Measurements from ENCODE around the gene KATNB1. TPM values are rescaled to one million over a fixed set of nuclear protein-coding genes. Genes with fewer than 3 reads are reported as not detected.
"Not testable (repeated sequence)": the region's sequence is repeated elsewhere in the genome, so short reads cannot be mapped to it uniquely, and the experiment has no call there.

KATNB1 gene
- total RNA-seq, 1 donor from 2014 or later, result 23.4 TPM

- DNase-seq (ENCODE audit: low spot score), result no peak
Observed at GRCh38 chr16:57771141-57771785, 35.7 kb downstream of the KATNB1 start.

GRCh38 chr16:57773019-57773418, 37.4 kb downstream of the KATNB1 start:
- DNase-seq (ENCODE audit: low spot score), result no peak

DNA sequence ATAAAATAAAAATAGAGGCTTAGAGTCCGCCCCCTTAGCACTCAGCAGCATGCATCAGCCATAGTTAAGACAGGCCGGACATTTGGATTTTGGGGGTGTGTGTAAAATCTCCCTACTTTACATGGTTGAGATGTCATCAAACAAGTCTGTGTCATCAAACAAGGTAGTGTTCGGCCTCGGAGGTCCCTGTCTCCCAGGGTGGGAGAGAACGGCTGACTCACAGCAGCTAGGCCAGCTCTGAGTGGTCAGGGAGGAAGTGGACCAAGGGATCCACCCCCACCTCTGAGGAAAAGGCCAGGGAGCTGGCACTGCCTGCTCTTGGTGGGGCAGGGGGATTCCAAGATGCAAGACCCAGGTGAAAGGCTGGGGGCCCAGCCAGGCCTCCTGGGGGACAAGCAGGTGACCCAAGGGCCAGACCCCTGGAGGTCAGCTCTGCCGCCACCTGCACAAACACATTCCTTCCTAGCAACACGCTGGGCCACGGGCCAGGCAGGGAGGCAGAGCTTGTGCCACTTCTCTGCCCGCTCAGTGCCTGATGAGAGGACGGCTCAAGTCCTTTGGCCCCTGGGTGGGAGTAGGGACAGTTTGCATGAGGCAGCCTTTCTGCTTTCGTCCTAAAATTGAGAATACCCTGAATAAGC, 38.2 kb downstream of the KATNB1 start:
- no peak for DNase-seq (ENCODE audit: low spot score)

DNA sequence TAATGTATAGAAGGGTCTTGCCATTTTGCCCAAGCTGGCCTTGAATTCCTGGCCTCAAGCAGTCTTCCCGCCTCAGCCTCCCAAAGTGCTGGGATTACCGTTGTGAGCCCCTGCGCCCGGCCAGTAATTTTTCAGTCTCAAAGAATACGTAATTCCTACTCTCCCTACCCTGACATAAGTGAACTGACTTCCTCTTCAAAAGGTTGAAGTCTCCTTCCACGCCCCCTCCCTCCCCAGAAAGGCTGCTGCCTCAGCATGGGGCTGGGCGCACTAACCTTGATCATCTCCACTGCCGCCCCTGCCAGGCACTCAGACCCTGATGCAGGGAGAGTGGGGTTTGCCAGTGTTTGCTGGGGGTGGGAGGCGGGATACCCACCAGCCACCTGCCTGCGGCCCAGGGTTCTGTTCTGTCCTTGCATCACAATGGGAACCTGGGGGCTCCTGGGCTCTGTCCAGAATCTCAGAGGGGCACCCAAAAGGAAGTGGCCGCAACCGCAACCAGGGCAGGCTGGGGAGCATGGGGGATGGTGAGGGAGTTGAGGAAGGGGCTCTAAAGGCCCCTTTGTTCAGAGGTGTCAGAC, 39.2 kb downstream of the KATNB1 start:
- no peak for DNase-seq (ENCODE audit: low spot score)

GRCh38 chr16:57775661-57776469, 40.3 kb downstream of the KATNB1 start:
- DNase-seq (ENCODE audit: low spot score), result no peak

DNA sequence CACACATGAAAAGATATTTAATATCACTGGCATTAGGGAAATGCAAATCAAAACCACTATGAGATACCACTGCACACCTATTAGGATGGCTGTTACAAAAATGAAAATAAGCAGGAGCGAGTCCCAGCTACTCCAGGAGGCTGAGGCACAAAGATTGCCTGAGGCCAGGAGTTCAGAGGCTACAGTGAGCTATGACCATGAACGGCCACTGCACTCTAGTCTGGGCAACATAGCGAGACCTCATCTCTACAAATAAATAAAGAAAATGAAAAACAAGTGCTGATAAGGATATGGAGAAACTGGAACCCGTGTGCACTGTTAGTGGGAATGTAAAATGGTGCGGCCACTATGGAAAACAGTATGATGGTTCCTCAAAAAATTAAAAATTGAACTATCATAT, 43.1 kb downstream of the KATNB1 start:
- no peak for DNase-seq (ENCODE audit: low spot score)

GRCh38 chr16:57779836-57780235, 44.3 kb downstream of the KATNB1 start:
- DNase-seq (ENCODE audit: low spot score), result not testable (repeated sequence)

DNA sequence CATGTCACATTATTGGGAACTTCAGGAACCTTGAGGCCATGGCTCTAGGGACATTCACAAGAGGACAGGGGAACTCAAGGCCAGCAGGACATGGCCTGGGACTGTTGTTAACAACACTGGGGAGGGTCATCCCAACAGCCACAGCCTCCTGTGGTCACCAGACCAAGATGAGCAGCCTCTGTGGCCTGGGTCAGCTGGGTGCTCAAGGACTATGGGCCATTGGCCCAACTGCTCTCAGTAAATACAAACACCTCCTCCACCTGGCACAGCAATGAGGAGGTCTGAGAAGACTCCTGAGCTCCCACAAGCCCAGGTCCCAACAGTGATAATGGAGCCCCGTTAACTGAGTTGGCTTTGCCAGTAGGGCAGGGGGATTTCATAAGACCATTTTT, 45.8 kb downstream of the KATNB1 start:
- DNase-seq (ENCODE audit: low spot score), result no peak

DNA sequence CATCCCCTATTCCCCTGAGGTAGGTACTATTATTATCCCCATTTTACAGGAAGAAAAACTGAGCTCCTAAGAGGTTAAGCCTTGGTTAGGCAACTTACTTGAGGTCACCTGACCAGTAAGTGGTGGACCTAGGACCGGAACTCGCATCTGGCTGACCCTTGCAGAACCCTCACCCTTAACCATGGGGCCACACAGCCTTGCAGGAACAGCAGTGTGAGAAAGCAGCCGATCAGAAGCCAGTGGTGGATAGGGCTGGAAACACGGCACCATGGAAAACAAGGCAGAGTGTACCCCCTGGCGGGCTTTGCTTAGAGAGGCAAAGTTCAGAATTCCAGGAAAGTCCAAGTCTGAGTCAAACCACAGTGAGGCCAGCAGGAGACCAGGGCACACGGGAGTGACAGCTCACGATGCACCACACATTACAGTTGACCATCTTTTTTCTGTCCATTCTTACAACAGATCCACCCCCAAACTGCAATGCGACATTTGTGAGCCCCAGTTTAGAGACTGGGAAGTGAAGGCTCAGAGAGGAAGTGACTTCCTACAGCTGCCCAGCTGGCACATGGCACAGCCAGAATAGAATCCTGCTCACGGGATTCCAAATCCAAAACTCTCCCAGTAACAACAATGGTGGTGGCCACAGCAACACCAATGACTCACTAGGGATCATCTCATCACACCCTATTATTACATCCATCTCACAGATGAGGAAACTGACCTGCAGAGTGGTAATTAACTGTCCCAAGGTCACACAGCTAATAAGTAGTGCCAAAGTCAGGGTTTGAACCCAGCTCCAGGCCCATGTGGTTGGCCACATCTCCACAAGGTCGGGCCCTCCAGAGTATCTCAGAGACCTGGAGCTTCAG, 46.4 kb downstream of the KATNB1 start:
- DNase-seq (ENCODE audit: low spot score), result no peak

DNA sequence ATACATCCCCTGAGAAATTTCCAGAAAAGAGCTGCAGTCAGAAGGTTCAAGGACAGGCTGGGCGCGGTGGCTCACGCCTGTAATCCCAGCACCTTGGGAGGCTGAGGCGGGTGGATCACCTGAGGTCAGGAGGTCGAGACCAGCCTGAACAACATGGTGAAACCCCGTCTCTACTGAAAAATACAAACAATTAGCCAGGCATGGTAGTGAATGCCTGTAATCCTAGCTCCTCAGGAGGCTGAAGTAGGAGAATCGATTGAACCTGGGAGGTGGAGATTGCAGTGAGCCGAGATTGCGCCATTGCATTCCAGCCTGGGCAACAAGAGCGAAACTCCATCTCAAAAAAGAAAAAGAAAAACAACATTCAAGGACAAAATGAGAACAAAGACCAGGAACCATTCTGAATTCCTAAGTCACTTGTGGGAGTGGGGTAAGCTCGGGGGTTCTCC, 47.1 kb downstream of the KATNB1 start:
- not testable (repeated sequence) for DNase-seq (ENCODE audit: low spot score)

DNA sequence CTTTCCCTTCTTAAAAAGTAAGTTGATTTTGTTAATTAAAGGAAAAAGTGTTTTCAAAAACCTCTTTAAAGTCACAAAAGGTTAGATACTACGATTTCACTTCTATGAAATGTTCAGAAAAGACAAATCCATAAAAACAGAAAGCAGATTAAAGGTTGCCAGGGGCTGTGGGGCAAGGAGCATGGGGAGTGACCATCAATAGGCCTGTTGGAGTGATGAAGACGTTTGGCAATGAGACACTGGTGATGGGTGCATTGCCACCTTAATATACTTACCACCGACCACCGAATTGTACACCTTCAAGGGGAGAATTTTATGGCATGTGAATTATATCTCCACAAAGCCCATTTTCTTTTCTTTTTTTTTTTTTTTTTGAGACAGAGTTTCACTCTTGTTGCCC, 47.5 kb downstream of the KATNB1 start:
- no peak for DNase-seq (ENCODE audit: low spot score)

DNA sequence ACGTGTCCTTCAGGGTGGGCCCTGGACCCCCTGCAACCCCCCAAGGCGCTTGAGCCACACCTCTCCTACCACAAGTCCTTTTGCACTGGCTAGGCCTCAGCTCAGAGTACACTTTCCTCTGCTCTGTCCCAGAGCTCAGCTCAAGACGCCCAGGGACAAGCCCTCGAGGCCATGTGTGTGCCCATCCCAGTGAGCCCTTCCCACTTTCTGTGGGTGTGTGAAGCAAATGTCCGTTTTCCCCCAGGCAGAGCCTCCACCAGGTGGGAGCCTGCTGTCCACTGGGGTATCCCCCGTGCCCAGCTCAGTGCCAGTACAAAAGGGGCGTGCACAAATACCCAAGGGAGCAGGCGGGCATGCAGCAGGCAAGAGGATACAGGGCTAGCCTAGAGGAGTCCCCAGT, 48.3 kb downstream of the KATNB1 start:
- DNase-seq (ENCODE audit: low spot score), result no peak

DNA sequence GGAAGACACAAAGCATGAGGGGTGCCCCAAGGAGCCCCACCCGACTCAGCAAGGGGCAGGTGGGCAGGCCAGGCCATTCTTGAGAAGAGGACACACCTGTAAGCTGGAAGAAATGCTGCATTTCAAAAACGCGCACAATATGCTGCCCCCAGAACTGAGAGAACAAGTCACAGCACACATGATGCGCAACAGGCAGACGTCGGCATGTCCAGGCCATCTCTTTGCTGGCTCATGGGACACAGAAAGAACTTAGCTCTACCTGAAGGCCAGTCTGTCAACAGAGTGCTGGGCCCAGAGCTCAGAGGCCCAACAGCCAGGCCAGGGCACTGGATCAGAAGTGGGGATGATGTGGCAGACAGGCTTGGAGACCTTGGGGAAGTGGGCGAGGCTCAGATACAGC, 48.8 kb downstream of the KATNB1 start:
- no peak for DNase-seq (ENCODE audit: low spot score)

- no peak for DNase-seq (ENCODE audit: low spot score)
Observed at GRCh38 chr16:57785385-57785784, 49.8 kb downstream of the KATNB1 start.

DNA sequence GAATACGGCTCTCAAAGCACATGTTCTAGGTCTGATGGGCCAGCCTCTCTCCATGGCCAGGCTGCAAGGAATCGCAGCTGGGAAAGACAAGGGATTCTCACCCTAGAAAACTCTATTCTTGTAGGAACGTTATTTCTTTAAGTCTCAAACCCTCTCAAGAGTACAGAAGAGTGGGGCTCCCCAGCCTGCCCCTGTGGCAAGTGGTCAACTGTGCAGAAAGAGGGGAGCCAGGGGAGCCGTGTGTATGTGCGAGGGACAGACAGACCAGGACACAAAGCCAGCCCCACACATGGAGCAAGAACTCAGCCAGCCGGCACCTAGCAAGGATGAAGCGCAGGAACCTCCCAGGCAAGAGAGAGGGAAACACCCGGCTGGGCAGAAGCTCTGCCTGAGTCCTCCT, 50.4 kb downstream of the KATNB1 start:
- no peak for DNase-seq (ENCODE audit: low spot score)

GRCh38 chr16:57786632-57787518, 51.3 kb downstream of the KATNB1 start:
- DNase-seq (ENCODE audit: low spot score), result peak; percentile 64

DNA sequence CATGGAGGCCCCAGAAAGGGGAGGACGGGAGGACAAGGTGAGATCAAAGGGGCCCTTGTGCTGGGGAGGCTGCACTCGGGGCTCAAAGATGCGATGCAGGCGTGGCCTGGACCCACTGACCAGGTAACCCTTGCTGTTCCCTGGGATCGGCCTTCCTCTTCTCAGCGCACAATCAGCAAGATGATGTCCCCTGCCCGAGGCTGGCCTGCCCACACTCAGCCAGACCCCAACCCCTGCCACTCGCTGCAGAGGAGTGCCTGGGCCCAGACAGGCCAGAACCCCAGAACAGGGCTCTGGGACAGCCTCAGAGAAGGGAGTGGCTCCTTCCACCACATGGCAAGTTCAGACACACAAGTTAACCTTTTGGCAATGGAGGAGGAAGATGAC, 51.9 kb downstream of the KATNB1 start:
- no peak for DNase-seq (ENCODE audit: low spot score)

DNA sequence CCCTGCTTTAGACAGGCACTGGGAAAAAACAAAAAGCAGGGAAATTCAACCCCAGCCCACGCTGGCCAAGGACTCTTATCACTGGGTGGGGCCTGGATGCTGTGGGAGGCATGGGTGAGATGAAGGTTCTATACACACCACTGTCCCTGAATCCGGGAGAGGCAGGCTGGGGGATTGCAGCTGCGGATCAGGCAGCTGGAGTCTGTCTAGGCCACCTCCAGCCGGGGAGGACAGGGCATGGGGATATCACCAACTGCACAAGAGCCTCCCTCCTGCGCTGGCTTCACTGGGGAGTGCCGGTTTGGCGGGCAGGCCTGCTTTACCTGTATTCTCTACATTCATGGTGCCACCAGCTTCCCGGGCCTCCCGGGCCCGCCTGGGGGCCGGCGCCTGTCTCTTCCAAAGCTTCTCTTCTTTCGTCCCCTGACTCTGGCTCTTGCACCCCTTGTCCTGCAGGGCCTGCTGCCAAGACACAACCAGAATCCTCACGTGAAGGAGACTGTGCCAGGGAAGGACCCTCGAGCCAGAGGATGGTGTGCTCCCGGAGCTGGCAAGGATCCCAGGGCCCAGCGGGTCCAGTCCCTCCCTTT, 52.8 kb downstream of the KATNB1 start:
- DNase-seq (ENCODE audit: low spot score), result no peak

DNA sequence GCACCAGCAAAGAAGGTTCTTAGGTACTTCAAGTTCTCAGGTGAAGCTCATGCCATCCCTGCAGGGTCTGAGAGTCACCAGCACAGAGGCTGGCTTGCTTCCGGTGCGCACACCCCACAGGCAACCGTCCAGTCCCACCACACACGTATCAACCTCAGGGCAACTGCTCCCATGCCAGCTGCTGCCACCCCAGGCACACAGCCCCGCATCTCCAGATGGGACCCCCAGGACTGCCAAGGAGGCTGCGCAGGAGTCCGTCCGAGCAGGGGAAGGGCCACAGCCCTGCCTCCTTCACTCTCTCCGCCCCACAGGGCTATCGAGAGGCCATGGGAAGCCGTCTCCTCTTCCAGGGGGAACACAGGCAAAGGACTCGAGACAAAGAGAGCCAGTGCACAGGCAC, 53.4 kb downstream of the KATNB1 start:
- no peak for DNase-seq (ENCODE audit: low spot score)

All from mucosa of gallbladder (tissue), 1 donor.